GM23248 (cell line): ENCODE measurements around the gene C17orf58.

Experiments
- EZH2 ChIP-seq: fragments of 200-600 bp; sonication (generic); IDR thresholded peaks from 2 replicates; pipeline ENCODE4 v1.6.1; 2018; ENCODE audit warnings: antibody characterized with exemption, mild to moderate bottlenecking; ENCODE audit not compliant: insufficient read depth, poor library complexity, severe bottlenecking
- EZH2phosphoT487 ChIP-seq: fragments of 200-600 bp; sonication (generic); IDR thresholded peaks from 2 replicates; pipeline ENCODE4 v1.6.1; 2018; ENCODE audit warnings: antibody characterized with exemption, moderate library complexity, mild to moderate bottlenecking, low read depth; ENCODE audit not compliant: insufficient read depth

DNA sequence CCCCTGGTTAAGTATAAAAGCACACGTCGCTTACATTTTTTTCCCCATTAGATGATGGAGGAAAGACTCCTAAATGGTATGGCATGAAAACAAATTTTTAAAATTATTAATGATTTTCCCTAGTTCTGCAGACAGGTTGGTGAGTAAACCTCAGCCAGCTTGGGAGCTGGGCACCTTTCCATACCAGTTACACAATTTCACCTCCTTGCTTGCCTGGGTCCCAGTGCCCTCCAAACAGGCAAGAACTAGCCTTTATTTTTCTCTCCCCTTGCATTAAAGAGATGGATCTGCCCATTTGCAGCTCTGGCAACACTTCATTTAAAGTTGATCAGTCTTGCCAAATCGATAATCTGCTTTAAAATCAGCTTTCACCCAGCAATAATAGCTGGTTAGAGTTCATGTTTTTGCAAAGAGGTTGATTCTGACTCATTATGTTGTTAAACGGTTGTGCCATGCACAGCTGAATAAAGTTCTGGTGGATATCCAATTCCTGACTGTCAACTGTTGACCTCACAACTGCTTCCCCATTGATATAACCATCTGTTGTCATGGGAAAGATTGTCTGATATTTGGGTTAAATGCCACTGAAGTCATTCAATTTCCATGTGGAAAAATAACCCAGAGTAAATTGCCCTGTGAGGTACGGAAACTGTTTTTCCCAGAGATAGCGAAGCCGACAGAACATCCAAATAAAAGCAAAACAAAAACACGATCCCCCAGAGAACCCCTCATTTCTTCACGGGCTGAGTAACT, 1.3 kb downstream of the C17orf58 start:
- TF ChIP-seq EZH2phosphoT487: no peak
- no peak for TF ChIP-seq EZH2
